HL-60 (cell line): ENCODE results near the gene CACNA1C.

Experiments used
- DNase-seq, 2 experiments: peaks; one replicate each; pipeline ENCODE4 v3.0.0-alpha.2; 2010 to 2020; ENCODE audit warnings: low read depth in 1 of 2, low spot score in 1 of 2
- H3K27ac ChIP-seq: fragments of 250-450 bp; sonication (Bioruptor Pico); replicated peaks from 2 replicates; pipeline ENCODE4 v1.5.1; 2020; ENCODE audit warnings: mild to moderate bottlenecking, moderate library complexity
- H3K27me3 ChIP-seq: fragments of 250-450 bp; sonication (Bioruptor Pico); 2 replicates; pipeline ENCODE4 v1.5.1; 2021; ENCODE audit warnings: mild to moderate bottlenecking, moderate library complexity; ENCODE audit not compliant: insufficient read depth, poor library complexity, severe bottlenecking
- H3K4me3 ChIP-seq: replicated peaks from 2 replicates; pipeline ENCODE4 v1.5.1; 2011; ENCODE audit warnings: mild to moderate bottlenecking, control low read depth, low read length; ENCODE audit not compliant: insufficient read depth
- GABPA ChIP-seq: IDR thresholded peaks from 2 replicates; pipeline ENCODE4 v1.6.1; 2012; ENCODE audit warnings: low read depth
- POLR2AphosphoS5 ChIP-seq: IDR thresholded peaks from 2 replicates; pipeline ENCODE4 v1.6.1; 2012; ENCODE audit warnings: low read depth
- SPI1 ChIP-seq: IDR thresholded peaks from 2 replicates; pipeline ENCODE4 v1.6.1; 2012; ENCODE audit warnings: low read depth, mild to moderate bottlenecking, borderline replicate concordance
- TF ChIP-seq, protein P1 (sequence below): IDR thresholded peaks from 2 replicates; pipeline ENCODE4 v1.6.1; 2012; ENCODE audit warnings: low read depth; ENCODE audit not compliant: insufficient replicate concordance
- TF ChIP-seq, protein P2 (sequence below): IDR thresholded peaks from one replicate; pipeline ENCODE4 v1.5.1; 2011; ENCODE audit warnings: low read length, control low read depth, inconsistent platforms; ENCODE audit not compliant: insufficient read depth

CACNA1C gene

DNA sequence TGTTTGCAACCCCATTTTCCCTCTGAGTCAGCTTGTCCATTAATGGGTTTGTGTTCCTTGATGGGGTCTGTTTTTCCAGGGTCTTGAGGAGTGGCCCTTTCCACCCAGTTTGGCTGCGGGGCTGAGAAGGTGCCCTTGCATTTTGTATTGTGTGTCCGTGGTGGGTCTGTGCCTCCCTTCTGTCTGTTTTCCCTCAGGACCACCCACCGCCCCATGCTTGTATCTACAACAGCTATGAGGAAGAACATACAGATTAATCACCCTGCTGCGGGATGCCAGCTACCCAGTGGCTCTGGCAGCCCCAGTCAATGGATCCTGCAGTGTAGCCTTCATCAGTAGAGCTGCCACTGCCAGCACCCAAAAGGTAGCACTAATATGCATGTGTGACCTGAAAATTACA lies 235.7 kb downstream of the CACNA1C start:
- no peak for TF ChIP-seq GABPA
- TF ChIP-seq POLR2AphosphoS5 = no peak
- TF ChIP-seq, protein P1, sequence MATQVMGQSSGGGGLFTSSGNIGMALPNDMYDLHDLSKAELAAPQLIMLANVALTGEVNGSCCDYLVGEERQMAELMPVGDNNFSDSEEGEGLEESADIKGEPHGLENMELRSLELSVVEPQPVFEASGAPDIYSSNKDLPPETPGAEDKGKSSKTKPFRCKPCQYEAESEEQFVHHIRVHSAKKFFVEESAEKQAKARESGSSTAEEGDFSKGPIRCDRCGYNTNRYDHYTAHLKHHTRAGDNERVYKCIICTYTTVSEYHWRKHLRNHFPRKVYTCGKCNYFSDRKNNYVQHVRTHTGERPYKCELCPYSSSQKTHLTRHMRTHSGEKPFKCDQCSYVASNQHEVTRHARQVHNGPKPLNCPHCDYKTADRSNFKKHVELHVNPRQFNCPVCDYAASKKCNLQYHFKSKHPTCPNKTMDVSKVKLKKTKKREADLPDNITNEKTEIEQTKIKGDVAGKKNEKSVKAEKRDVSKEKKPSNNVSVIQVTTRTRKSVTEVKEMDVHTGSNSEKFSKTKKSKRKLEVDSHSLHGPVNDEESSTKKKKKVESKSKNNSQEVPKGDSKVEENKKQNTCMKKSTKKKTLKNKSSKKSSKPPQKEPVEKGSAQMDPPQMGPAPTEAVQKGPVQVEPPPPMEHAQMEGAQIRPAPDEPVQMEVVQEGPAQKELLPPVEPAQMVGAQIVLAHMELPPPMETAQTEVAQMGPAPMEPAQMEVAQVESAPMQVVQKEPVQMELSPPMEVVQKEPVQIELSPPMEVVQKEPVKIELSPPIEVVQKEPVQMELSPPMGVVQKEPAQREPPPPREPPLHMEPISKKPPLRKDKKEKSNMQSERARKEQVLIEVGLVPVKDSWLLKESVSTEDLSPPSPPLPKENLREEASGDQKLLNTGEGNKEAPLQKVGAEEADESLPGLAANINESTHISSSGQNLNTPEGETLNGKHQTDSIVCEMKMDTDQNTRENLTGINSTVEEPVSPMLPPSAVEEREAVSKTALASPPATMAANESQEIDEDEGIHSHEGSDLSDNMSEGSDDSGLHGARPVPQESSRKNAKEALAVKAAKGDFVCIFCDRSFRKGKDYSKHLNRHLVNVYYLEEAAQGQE = no peak
- H3K27ac ChIP-seq = peak overlapping the region; percentile 15; the same call in 1 of the 2 replicates
- no peaks in the 10 kb centered on the region for H3K27me3 ChIP-seq
- DNase-seq = no peak
- H3K4me3 ChIP-seq = no peak overlapping the region

DNA sequence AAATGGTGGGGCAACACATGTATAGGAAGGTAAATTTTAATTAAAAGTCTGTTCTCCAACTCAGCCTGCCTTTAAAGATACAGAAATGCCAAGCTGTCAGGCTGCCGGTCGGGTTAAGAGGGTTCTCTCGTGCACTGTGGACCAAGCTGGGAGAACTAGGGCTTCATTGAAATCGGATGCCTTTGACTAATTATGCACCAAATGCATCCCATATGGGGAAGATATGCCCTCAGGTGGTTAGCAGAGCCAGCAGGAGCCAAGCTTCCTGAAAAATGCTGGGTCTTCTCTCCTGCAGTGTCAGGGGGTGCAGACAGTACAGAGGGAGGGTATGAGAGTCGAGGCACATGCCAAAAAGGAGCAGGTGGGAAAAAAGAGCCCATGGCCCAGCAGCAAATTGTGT lies 236.1 kb downstream of the CACNA1C start:
- TF ChIP-seq SPI1 (no peak), GABPA (no peak), POLR2AphosphoS5 (no peak)
- TF ChIP-seq, protein P1 = no peak
- TF ChIP-seq, protein P2, sequence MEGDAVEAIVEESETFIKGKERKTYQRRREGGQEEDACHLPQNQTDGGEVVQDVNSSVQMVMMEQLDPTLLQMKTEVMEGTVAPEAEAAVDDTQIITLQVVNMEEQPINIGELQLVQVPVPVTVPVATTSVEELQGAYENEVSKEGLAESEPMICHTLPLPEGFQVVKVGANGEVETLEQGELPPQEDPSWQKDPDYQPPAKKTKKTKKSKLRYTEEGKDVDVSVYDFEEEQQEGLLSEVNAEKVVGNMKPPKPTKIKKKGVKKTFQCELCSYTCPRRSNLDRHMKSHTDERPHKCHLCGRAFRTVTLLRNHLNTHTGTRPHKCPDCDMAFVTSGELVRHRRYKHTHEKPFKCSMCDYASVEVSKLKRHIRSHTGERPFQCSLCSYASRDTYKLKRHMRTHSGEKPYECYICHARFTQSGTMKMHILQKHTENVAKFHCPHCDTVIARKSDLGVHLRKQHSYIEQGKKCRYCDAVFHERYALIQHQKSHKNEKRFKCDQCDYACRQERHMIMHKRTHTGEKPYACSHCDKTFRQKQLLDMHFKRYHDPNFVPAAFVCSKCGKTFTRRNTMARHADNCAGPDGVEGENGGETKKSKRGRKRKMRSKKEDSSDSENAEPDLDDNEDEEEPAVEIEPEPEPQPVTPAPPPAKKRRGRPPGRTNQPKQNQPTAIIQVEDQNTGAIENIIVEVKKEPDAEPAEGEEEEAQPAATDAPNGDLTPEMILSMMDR = no peak
- H3K27me3 ChIP-seq = no peaks in the 10 kb centered on the region
- no peak overlapping the region for H3K27ac ChIP-seq
- H3K4me3 ChIP-seq = no peak overlapping the region
- DNase-seq = no peak

DNA sequence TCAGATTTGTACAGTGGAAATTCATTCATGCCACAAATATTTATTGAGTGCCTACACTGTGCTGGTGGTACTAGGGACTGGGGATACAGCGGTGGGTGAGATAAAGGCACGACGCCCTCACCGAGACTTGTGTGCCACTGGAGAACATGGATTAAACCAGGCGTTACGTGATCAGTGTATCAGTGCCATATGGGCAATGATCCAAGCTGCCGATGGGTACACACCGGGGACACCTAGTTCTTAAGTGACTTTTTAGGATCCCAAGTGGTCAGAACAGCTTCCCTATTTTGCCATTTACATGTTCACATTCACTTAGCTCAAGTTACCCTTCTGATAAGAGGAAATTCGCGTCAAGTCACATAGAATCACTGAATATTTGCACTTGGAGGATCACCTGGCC lies 236.7 kb downstream of the CACNA1C start:
- TF ChIP-seq, protein P1 = no peak
- no peaks in the 10 kb centered on the region for H3K27me3 ChIP-seq
- DNase-seq = no peak
- H3K4me3 ChIP-seq = no peak overlapping the region
- H3K27ac ChIP-seq = no peak overlapping the region

DNA sequence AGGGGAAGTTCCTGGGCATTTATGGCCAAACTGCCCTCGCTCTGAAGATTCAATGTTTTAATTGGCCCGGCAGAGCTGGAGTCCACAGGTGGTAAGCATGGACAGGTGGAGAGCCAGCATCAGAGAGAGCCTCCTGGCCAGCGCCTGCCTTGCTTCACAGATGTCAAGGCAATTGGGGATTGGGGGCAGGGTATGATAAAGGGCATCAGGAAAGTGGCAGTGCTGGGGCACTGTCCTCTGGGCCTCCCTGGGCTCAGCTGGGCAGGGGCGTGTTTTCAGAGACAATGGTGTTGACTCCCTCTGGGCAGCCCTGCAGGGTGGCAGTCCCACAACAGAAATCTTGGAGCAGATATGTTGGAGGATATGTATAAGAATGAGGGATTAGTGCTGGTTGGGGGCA lies 237.3 kb downstream of the CACNA1C start:
- TF ChIP-seq SPI1 (no peak), GABPA (no peak), POLR2AphosphoS5 (no peak)
- TF ChIP-seq, protein P2 = no peak
- TF ChIP-seq, protein P1 = no peak
- no peak overlapping the region for H3K27ac ChIP-seq
- no peaks in the 10 kb centered on the region for H3K27me3 ChIP-seq

More for the DNA sequence above, 237.3 kb downstream of the CACNA1C start:
- no peak overlapping the region for H3K4me3 ChIP-seq
- DNase-seq = no peak
